ENCODE results near the gene ZFHX3.

ZFHX3 gene

DNA sequence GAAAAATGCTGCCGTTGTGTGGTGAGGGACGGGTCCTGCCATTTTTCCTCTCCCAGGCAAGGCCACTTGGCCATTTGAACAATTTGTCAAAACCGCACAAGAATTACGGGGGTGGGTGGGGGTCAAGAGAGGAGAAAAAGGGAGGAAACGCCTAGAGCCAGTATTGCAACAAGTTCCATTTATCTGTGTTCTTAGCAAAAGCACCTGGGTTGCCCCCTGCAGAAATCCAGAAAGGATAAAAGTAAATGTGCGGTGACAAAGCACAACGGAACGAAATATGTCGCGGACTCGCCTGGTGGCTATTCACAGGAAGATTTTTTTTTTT is 209.4 kb downstream of the ZFHX3 start:
- TF ChIP-seq, protein P1, sequence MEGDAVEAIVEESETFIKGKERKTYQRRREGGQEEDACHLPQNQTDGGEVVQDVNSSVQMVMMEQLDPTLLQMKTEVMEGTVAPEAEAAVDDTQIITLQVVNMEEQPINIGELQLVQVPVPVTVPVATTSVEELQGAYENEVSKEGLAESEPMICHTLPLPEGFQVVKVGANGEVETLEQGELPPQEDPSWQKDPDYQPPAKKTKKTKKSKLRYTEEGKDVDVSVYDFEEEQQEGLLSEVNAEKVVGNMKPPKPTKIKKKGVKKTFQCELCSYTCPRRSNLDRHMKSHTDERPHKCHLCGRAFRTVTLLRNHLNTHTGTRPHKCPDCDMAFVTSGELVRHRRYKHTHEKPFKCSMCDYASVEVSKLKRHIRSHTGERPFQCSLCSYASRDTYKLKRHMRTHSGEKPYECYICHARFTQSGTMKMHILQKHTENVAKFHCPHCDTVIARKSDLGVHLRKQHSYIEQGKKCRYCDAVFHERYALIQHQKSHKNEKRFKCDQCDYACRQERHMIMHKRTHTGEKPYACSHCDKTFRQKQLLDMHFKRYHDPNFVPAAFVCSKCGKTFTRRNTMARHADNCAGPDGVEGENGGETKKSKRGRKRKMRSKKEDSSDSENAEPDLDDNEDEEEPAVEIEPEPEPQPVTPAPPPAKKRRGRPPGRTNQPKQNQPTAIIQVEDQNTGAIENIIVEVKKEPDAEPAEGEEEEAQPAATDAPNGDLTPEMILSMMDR (IDR thresholded peaks at IDR 0.05; ENCODE audit: low read depth, low read length, missing control alignments) = peak; percentile 35
- in situ Hi-C loops (cut with HindIII; ENCODE audit: low sequenced_read_pairs) = no loop called here
- no peak overlapping the region for H3K4me3 ChIP-seq (ENCODE audit: low read depth, low read length)
- DNase-seq (ENCODE audit: low read depth) = no peak

DNA sequence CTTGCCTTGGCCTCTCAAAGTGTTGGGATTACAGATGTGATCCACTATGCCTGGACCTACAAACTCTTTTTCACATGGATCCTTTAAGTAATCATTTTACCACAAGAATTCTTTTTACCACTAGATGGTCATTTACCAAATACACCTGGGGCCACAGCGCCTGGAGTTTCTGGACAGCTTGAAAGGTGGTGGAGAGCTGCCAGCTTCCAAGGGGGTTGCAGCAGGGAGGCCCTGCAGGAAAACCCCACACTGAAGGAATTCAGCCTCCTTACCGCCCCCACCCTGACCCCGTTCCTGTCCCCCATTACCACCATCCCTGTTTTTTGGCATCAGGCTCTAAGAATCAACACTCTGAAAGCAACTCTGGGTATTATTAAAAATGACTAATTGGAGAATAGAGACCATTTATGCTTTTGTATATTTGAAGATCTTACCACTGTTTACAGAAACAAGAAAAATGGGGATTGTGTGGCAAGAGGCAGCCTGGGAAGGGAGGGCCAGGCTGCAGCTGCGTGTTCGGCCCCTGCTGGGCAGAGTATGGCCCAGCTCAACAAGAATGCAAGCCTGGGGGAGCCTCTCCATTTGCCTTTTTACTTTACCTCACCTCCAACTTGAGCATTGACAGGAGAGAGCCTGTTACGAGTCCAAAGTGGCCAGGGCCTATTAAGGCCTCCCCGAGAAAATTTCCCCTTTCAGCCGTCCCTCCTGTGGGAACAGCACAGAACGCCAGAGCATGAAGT is 209.9 kb downstream of the ZFHX3 start:
- peak; percentile 53 for DNase-seq (ENCODE audit: low read depth)
- no peak overlapping the region for H3K4me3 ChIP-seq (ENCODE audit: low read depth, low read length)
- in situ Hi-C loops (cut with HindIII; ENCODE audit: low sequenced_read_pairs) = no loop called here
- TF ChIP-seq, protein P1 (IDR thresholded peaks at IDR 0.05; ENCODE audit: low read depth, low read length, missing control alignments) = no peak

DNA sequence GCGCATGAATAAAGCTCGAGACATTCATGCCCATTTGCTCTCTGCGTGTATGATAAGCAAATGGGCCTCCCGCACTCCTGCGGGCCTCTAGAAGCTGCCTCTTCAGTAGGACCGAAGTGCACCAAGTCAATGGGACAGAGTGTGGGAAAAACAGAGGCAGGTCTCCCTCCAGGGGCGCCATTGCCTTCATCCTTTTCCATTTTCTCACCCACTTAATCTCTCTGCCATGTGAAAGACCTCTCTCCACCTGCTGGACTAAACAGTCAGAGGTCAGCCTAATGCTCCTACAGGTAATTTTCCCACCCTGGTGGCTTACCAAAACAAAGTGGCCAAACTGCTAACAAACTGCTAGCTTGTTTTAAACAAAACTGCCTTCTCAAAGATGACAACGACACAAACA is 210.9 kb downstream of the ZFHX3 start:
- TF ChIP-seq, protein P1 (IDR thresholded peaks at IDR 0.05; ENCODE audit: low read depth, low read length, missing control alignments) = peak; percentile 9
- in situ Hi-C loops (cut with HindIII; ENCODE audit: low sequenced_read_pairs) = no loop called here
- no peak for DNase-seq (ENCODE audit: low read depth)
- H3K4me3 ChIP-seq (ENCODE audit: low read depth, low read length) = no peak overlapping the region

DNA sequence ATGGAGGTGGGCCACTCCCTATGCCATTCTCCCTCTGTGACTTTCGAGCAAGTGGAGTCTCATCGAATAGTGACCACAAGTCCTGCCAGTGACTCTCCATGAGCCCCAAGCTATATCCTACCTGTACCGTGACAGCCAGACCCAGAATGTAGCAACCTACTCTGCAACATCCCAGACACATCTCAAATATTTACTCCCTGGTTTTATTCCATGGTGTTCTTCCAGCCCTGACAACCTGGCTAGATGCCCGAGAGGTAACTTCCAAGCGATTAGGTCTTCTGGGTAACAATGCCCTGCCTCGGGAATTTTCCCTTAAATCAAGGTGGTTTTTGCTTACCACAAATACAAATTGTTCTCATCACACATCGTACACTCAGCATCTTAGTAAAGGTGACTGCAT is 211.7 kb downstream of the ZFHX3 start:
- no peak for DNase-seq (ENCODE audit: low read depth)
- TF ChIP-seq, protein P1 (IDR thresholded peaks at IDR 0.05; ENCODE audit: low read depth, low read length, missing control alignments) = no peak
- H3K4me3 ChIP-seq (ENCODE audit: low read depth, low read length) = no peak overlapping the region
- in situ Hi-C loops (cut with HindIII; ENCODE audit: low sequenced_read_pairs) = no loop called here

DNA sequence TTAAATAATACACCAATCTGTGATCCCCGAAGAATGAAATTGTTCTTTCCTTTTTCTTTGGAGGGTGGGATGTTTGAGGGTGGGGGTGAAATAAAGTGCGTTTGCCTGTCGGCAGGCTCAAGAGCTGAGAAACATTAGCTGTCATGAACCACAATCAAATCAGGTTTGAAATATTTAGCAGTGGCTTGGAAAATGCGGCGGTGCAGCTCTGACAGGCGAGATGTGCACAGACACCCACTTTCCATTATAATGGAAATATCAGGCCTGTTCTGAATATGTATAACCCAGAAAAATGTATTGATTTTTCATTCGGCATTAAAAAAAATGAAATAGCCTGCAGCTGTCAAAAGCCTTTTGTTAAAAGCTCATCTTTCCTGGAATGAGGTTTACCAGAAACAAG is 212.8 kb downstream of the ZFHX3 start:
- in situ Hi-C loops (cut with HindIII; ENCODE audit: low sequenced_read_pairs) = no loop called here
- TF ChIP-seq, protein P1 (IDR thresholded peaks at IDR 0.05; ENCODE audit: low read depth, low read length, missing control alignments) = no peak
- H3K4me3 ChIP-seq (ENCODE audit: low read depth, low read length) = no peak overlapping the region
- no peak for DNase-seq (ENCODE audit: low read depth)

DNA sequence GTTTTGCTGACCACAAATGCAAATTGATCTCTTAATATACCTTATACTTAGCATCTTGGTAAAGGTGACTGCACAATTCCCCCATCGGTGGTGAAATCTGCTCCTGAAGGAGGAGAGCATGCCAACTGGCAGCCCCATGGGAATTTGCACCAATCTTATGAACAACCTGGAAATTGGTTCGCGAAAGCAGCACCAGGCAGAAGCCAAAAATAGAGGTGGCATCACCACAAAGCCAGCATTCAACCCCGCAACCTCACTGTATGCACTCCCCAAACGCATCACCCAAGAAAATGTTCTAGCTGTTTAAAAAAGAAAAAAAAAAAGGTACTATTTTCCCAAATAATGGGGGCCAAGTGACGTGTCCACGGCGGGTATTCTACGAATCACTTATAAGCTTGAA is 213.4 kb downstream of the ZFHX3 start:
- no peak for DNase-seq (ENCODE audit: low read depth)
- in situ Hi-C loops (cut with HindIII; ENCODE audit: low sequenced_read_pairs) = no loop called here
- H3K4me3 ChIP-seq (ENCODE audit: low read depth, low read length) = no peak overlapping the region
- TF ChIP-seq, protein P1 (IDR thresholded peaks at IDR 0.05; ENCODE audit: low read depth, low read length, missing control alignments) = no peak

Data from astrocyte of the cerebellum (primary cell).